ENCODE measurements around the gene ADAM12. TPM values are rescaled to one million over a fixed set of nuclear protein-coding genes. Genes with fewer than 3 reads are reported as not detected.

ADAM12 gene
- total and polyA plus RNA-seq, 2 donors (not counting 1 experiment from before 2014, with no cell fraction given): 21.0 to 56.9 TPM

GRCh38 chr10:126087153-126087680 is 301.1 kb downstream of the ADAM12 start:
- TF ChIP-seq EZH2 (IDR thresholded peaks at IDR 0.05; ENCODE audit: low read length, missing control alignments) (no peak), CTCF (conservative IDR thresholded peaks at IDR 0.05 in 1 of 2, IDR thresholded peaks at IDR 0.05 in 1 of 2; ENCODE audit: low read depth in 1 of 2, low read length in 2 of 2) (no peak)
- no peak overlapping the region for H3K4me2 ChIP-seq (ENCODE audit: extremely low read depth, insufficient read depth, low read length)
- no peaks in the 10 kb centered on the region for H4K20me1 ChIP-seq (ENCODE audit: control insufficient read depth, extremely low read depth, insufficient read depth, low read length)
- H2AFZ ChIP-seq (ENCODE audit: low read length): no peak overlapping the region
- peaks cover 4% of the 10 kb centered on the region for H3K4me1 ChIP-seq (ENCODE audit: control insufficient read depth, extremely low read depth, insufficient read depth, low read length)
- no peaks in the 10 kb centered on the region for H3K36me3 ChIP-seq (ENCODE audit: control insufficient read depth, insufficient read depth, low read length)
- H3K27me3 ChIP-seq (ENCODE audit: control insufficient read depth, insufficient read depth, low read length): no peaks in the 10 kb centered on the region
- H3K9me3 ChIP-seq (ENCODE audit: control insufficient read depth, insufficient read depth, low read depth, low read length): no peaks in the 10 kb centered on the region
- no peak for DNase-seq (ENCODE audit: low read depth in 2 of 2)
- H3K79me2 ChIP-seq (ENCODE audit: control insufficient read depth, insufficient read depth, low read length): no peaks in the 10 kb centered on the region
- H3K4me3 ChIP-seq (replicated peaks in 1 of 4; ENCODE audit: control extremely low read depth in 1 of 4, insufficient read depth in 1 of 4, low read depth in 3 of 4, low read length in 4 of 4): no peak overlapping the region
- no peak overlapping the region for H3K27ac ChIP-seq (ENCODE audit: insufficient read depth, low read length)
- no peak overlapping the region for H3K9ac ChIP-seq (ENCODE audit: insufficient read depth, low read length)

- Histone ChIP-seq H3K27me3 (ENCODE audit: control insufficient read depth, insufficient read depth, low read length) (no peaks in the 10 kb centered on the region), H3K9ac (ENCODE audit: insufficient read depth, low read length) (no peak overlapping the region), H4K20me1 (ENCODE audit: control insufficient read depth, extremely low read depth, insufficient read depth, low read length) (no peaks in the 10 kb centered on the region), H2AFZ (ENCODE audit: low read length) (no peak overlapping the region), H3K27ac (ENCODE audit: insufficient read depth, low read length) (no peak overlapping the region), H3K36me3 (ENCODE audit: control insufficient read depth, insufficient read depth, low read length) (no peaks in the 10 kb centered on the region), H3K4me1 (ENCODE audit: control insufficient read depth, extremely low read depth, insufficient read depth, low read length) (peaks cover 5% of the 10 kb centered on the region), H3K9me3 (ENCODE audit: control insufficient read depth, insufficient read depth, low read depth, low read length) (no peaks in the 10 kb centered on the region), H3K4me3 (replicated peaks in 1 of 4; ENCODE audit: control extremely low read depth in 1 of 4, insufficient read depth in 1 of 4, low read depth in 3 of 4, low read length in 4 of 4) (no peak overlapping the region), H3K79me2 (ENCODE audit: control insufficient read depth, insufficient read depth, low read length) (no peaks in the 10 kb centered on the region), H3K4me2 (ENCODE audit: extremely low read depth, insufficient read depth, low read length) (no peak overlapping the region)
- TF ChIP-seq CTCF (conservative IDR thresholded peaks at IDR 0.05 in 1 of 2, IDR thresholded peaks at IDR 0.05 in 1 of 2; ENCODE audit: low read depth in 1 of 2, low read length in 2 of 2) (no peak), EZH2 (IDR thresholded peaks at IDR 0.05; ENCODE audit: low read length, missing control alignments) (no peak)
- DNase-seq (ENCODE audit: low read depth in 2 of 2): no peak
These were observed 302.5 kb downstream of the ADAM12 start for GRCh38 chr10:126085806-126086205.

GRCh38 chr10:126084369-126084768 is 303.9 kb downstream of the ADAM12 start:
- Histone ChIP-seq H3K27me3 (ENCODE audit: control insufficient read depth, insufficient read depth, low read length) (no peaks in the 10 kb centered on the region), H2AFZ (ENCODE audit: low read length) (no peak overlapping the region), H3K36me3 (ENCODE audit: control insufficient read depth, insufficient read depth, low read length) (no peaks in the 10 kb centered on the region), H3K9me3 (ENCODE audit: control insufficient read depth, insufficient read depth, low read depth, low read length) (no peaks in the 10 kb centered on the region), H4K20me1 (ENCODE audit: control insufficient read depth, extremely low read depth, insufficient read depth, low read length) (no peaks in the 10 kb centered on the region), H3K9ac (ENCODE audit: insufficient read depth, low read length) (no peak overlapping the region), H3K27ac (ENCODE audit: insufficient read depth, low read length) (no peak overlapping the region), H3K4me2 (ENCODE audit: extremely low read depth, insufficient read depth, low read length) (no peak overlapping the region), H3K4me3 (replicated peaks in 1 of 4; ENCODE audit: control extremely low read depth in 1 of 4, insufficient read depth in 1 of 4, low read depth in 3 of 4, low read length in 4 of 4) (no peak overlapping the region), H3K79me2 (ENCODE audit: control insufficient read depth, insufficient read depth, low read length) (no peaks in the 10 kb centered on the region), H3K4me1 (ENCODE audit: control insufficient read depth, extremely low read depth, insufficient read depth, low read length) (peaks cover 6% of the 10 kb centered on the region)
- TF ChIP-seq EZH2 (IDR thresholded peaks at IDR 0.05; ENCODE audit: low read length, missing control alignments): no peak
- TF ChIP-seq CTCF (conservative IDR thresholded peaks at IDR 0.05 in 1 of 2, IDR thresholded peaks at IDR 0.05 in 1 of 2; ENCODE audit: low read depth in 1 of 2, low read length in 2 of 2): no peak
- no peak for DNase-seq (ENCODE audit: low read depth in 2 of 2)

All from fibroblast of lung (primary cell).